Measurements from ENCODE around the gene MEF2D. TPM values are rescaled to one million over a fixed set of nuclear protein-coding genes. Genes with fewer than 3 reads are reported as not detected.

MEF2D gene
- total RNA-seq, 1 experiment from 2014 or later = 18.7 TPM

- H3K27me3 Mint-ChIP-seq (ENCODE audit: low read depth) = no peaks in the 10 kb centered on the region
- H3K9ac ChIP-seq (ENCODE audit: extremely low read depth, insufficient read length, low read length) = no peak overlapping the region
- no peaks in the 10 kb centered on the region for H3K79me1 ChIP-seq (ENCODE audit: insufficient read depth, low read depth, low read length, poor library complexity, severe bottlenecking)
- H3K4me3 Mint-ChIP-seq = no peak overlapping the region
- DNase-seq = no peak
- H3K4me1 ChIP-seq (ENCODE audit: insufficient read depth, low read length) = no peaks in the 10 kb centered on the region
- H2BK20ac ChIP-seq (ENCODE audit: low read depth, low read length, poor library complexity, severe bottlenecking) = no peak overlapping the region
- no peak overlapping the region for H3T11ph ChIP-seq (ENCODE audit: low read length)
- no peak overlapping the region for H2AFZ ChIP-seq (ENCODE audit: low read length)
- no peak overlapping the region for H3K56ac ChIP-seq (ENCODE audit: insufficient read length, low read depth, low read length)
- H3K27ac ChIP-seq (ENCODE audit: insufficient read length, low read depth, low read length) = no peak overlapping the region
- H3K9me3 ChIP-seq (ENCODE audit: control insufficient read depth, low read depth, low read length) = no peaks in the 10 kb centered on the region
- H3K27me3 ChIP-seq (ENCODE audit: insufficient read depth, low read length) = no peaks in the 10 kb centered on the region
- no peaks in the 10 kb centered on the region for H3K23me2 ChIP-seq (ENCODE audit: insufficient read length, low read depth, low read length, poor library complexity, severe bottlenecking)
- no CpG with 5 or more reads among the region's 5 CpGs for WGBS (ENCODE audit: extremely low coverage, insufficient read length, low lambda C conversion rate)
- H2BK120ac ChIP-seq (ENCODE audit: low read depth, low read length, poor library complexity, severe bottlenecking) = no peak overlapping the region
- peaks cover 10 to 60% (median 45%) of the 10 kb centered on the region in 3 experiments for H3K36me3 Mint-ChIP-seq (ENCODE audit: insufficient read depth in 1 of 3, low read depth in 3 of 3)
- no peaks in the 10 kb centered on the region for H4K20me1 ChIP-seq (ENCODE audit: control insufficient read depth, insufficient read depth, insufficient read length)
- no peak overlapping the region for H2AK5ac ChIP-seq (ENCODE audit: insufficient read length, low read length)
- no peak overlapping the region for H3K4ac ChIP-seq (ENCODE audit: low read depth, low read length)
- H2BK5ac ChIP-seq (ENCODE audit: insufficient read length, low read length) = no peak overlapping the region
- no peaks in the 10 kb centered on the region for H3K9me3 Mint-ChIP-seq
- no peak for TF ChIP-seq CTCF (conservative IDR thresholded peaks at IDR 0.05)
- H4K5ac ChIP-seq (ENCODE audit: insufficient read length, low read depth, low read length) = no peak overlapping the region
- no peak overlapping the region for H2BK12ac ChIP-seq (ENCODE audit: insufficient read length, low read depth, low read length)
- no peak overlapping the region for H3K4me2 ChIP-seq (ENCODE audit: insufficient read depth, insufficient read length, low read length)
- H3K23ac ChIP-seq (ENCODE audit: insufficient read length, low read depth, low read length) = no peak overlapping the region
- no peaks in the 10 kb centered on the region for H3K4me1 Mint-ChIP-seq
- H4K8ac ChIP-seq (replicated peaks; ENCODE audit: insufficient read length, low read depth, low read length) = no peak overlapping the region
- no peak overlapping the region for H3K14ac ChIP-seq (ENCODE audit: insufficient read depth, low read length)
- H3K18ac ChIP-seq (ENCODE audit: insufficient read length, low read depth, low read length) = no peak overlapping the region
- no peak overlapping the region for H4K91ac ChIP-seq (ENCODE audit: insufficient read length, low read depth, low read length)
- no peaks in the 10 kb centered on the region for H3K79me2 ChIP-seq (ENCODE audit: insufficient read depth, low read length)
- no peak overlapping the region for H2BK15ac ChIP-seq (ENCODE audit: low read depth, low read length)
- no peak overlapping the region; a peak in 1 of 7 replicates for H3K27ac Mint-ChIP-seq
Measured at GRCh38 chr1:156550346-156550745, 49.8 kb upstream of the MEF2D start.
